Central memory CD4-positive, alpha-beta T cell (primary cell): ENCODE data around the gene DRAXIN.

Experiments used
- DNase-seq: peaks from one replicate; pipeline ENCODE4 v3.0.0; 2022

DRAXIN gene

GRCh38 chr1:11766429-11766776, 74.9 kb downstream of the DRAXIN start:
- DNase-seq: no peak

GRCh38 chr1:11767922-11768704, 76.6 kb downstream of the DRAXIN start:
- DNase-seq: no peak

- no peak for DNase-seq
Observed at GRCh38 chr1:11768821-11769220, 77.3 kb downstream of the DRAXIN start.

- DNase-seq: no peak
Observed at GRCh38 chr1:11769274-11769673, 77.8 kb downstream of the DRAXIN start.

- DNase-seq: no peak
Observed at GRCh38 chr1:11770011-11770410, 78.5 kb downstream of the DRAXIN start.

- DNase-seq: no peak
Observed at GRCh38 chr1:11771481-11772043, 80.1 kb downstream of the DRAXIN start.

- DNase-seq: no peak
Observed at GRCh38 chr1:11772458-11772857, 80.9 kb downstream of the DRAXIN start.

GRCh38 chr1:11774753-11775152, 83.2 kb downstream of the DRAXIN start:
- no peak for DNase-seq
